WTC11 (cell line): ENCODE data around the gene SEMA6D. TPM values are rescaled to one million over a fixed set of nuclear protein-coding genes. Genes with fewer than 3 reads are reported as not detected.

ENCODE experiments used
- ATAC-seq: fragments of 200-7000 bp; cut with Tn5 transposase; 2 replicates; pipeline ENCODE4 v1.10.0; 2021; ENCODE audit warnings: mild to moderate bottlenecking, moderate library complexity
- CTCF ChIA-PET: fragments of 300-600 bp; sonication (Branson Sonifier 250); formaldehyde crosslinking; loops from one replicate; lab custom pipeline; 2021; ENCODE audit warnings: antibody characterized with exemption; lab: Charles Lee
- POLR2A ChIA-PET: fragments of 350-600 bp; sonication (Branson Sonifier 250); formaldehyde crosslinking; loops from one replicate; lab custom pipeline; 2021; ENCODE audit warnings: antibody characterized with exemption; lab: Charles Lee
- DNase-seq: peaks from one replicate; pipeline ENCODE4 v3.0.0; 2021; ENCODE audit warnings: low spot score
- H3K27ac Mint-ChIP-seq: 2 replicates; pipeline ENCODE4 v1.8.0; 2021; ENCODE audit warnings: mixed read lengths
- H3K27me3 Mint-ChIP-seq: 2 replicates; pipeline ENCODE4 v1.8.0; 2021; ENCODE audit warnings: low read depth, mild to moderate bottlenecking, moderate library complexity, mixed read lengths
- H3K36me3 Mint-ChIP-seq: 2 replicates; pipeline ENCODE4 v1.8.0; 2021; ENCODE audit warnings: mixed read lengths
- H3K4me1 Mint-ChIP-seq: 2 replicates; pipeline ENCODE4 v1.8.0; 2022; ENCODE audit warnings: mixed read lengths
- H3K4me3 Mint-ChIP-seq: 2 replicates; pipeline ENCODE4 v1.8.0; 2021; ENCODE audit warnings: mild to moderate bottlenecking, moderate library complexity, mixed read lengths
- H3K9me3 Mint-ChIP-seq: 2 replicates; pipeline ENCODE4 v1.8.0; 2021; ENCODE audit warnings: mixed read lengths
- AR ChIP-seq: fragments of 250-450 bp; sonication (Bioruptor Pico); IDR thresholded peaks from 2 replicates; pipeline ENCODE4 v1.9.0; 2021; ENCODE audit warnings: mild to moderate bottlenecking
- ATF1 ChIP-seq: sonication (generic); formaldehyde crosslinking; IDR thresholded peaks from 2 replicates; pipeline ENCODE4 v1.8.1; 2023; ENCODE audit warnings: mild to moderate bottlenecking, moderate library complexity, missing genetic modification reagents
- ATF6 ChIP-seq: sonication (generic); formaldehyde crosslinking; IDR thresholded peaks from 2 replicates; pipeline ENCODE4 v1.8.1; 2023; ENCODE audit warnings: mild to moderate bottlenecking, missing genetic modification reagents
- CBFB ChIP-seq: sonication (generic); formaldehyde crosslinking; IDR thresholded peaks from 2 replicates; pipeline ENCODE4 v1.8.1; 2022; ENCODE audit warnings: mild to moderate bottlenecking, low read depth, missing genetic modification reagents
- CDX4 ChIP-seq: fragments of 250-450 bp; sonication (Bioruptor Pico); IDR thresholded peaks from 2 replicates; pipeline ENCODE4 v1.9.0; 2021; ENCODE audit warnings: moderate library complexity, mild to moderate bottlenecking, inconsistent platforms, borderline replicate concordance
- CREB1 ChIP-seq: sonication (generic); formaldehyde crosslinking; IDR thresholded peaks from 2 replicates; pipeline ENCODE4 v1.8.0; 2023; ENCODE audit warnings: mild to moderate bottlenecking, missing genetic modification reagents
- CTCF ChIP-seq: fragments of 200-600 bp; IDR thresholded peaks from 2 replicates; pipeline ENCODE4 v1.8.0; 2022; ENCODE audit warnings: antibody characterized with exemption
- MXD4 ChIP-seq: fragments of 250-450 bp; sonication (Bioruptor Pico); IDR thresholded peaks from 2 replicates; pipeline ENCODE4 v1.8.0; 2021; ENCODE audit warnings: mild to moderate bottlenecking, moderate library complexity, borderline replicate concordance
- MYBL2 ChIP-seq: sonication (generic); formaldehyde crosslinking; IDR thresholded peaks from 2 replicates; pipeline ENCODE4 v1.8.1; 2023; ENCODE audit warnings: mild to moderate bottlenecking, moderate library complexity, missing genetic modification reagents
- SMAD4 ChIP-seq: sonication (generic); formaldehyde crosslinking; IDR thresholded peaks from 2 replicates; pipeline ENCODE4 v1.8.0; 2022; ENCODE audit warnings: mild to moderate bottlenecking, missing genetic modification reagents
- TCF7 ChIP-seq: sonication (generic); formaldehyde crosslinking; IDR thresholded peaks from 2 replicates; pipeline ENCODE4 v1.8.0; 2022; ENCODE audit warnings: mild to moderate bottlenecking, low read depth, missing genetic modification reagents, moderate library complexity
- TEAD1 ChIP-seq: sonication (generic); formaldehyde crosslinking; IDR thresholded peaks from 2 replicates; pipeline ENCODE4 v1.8.0; 2022; ENCODE audit warnings: mild to moderate bottlenecking, missing genetic modification reagents
- TEAD4 ChIP-seq: sonication (generic); formaldehyde crosslinking; IDR thresholded peaks from 2 replicates; pipeline ENCODE4 v1.8.0; 2022; ENCODE audit warnings: mild to moderate bottlenecking, missing genetic modification reagents
- TP53 ChIP-seq: sonication (generic); formaldehyde crosslinking; IDR thresholded peaks from 2 replicates; pipeline ENCODE4 v1.8.1; 2023; ENCODE audit warnings: mild to moderate bottlenecking, missing genetic modification reagents
- ZBTB43 ChIP-seq: sonication (generic); formaldehyde crosslinking; IDR thresholded peaks from 2 replicates; pipeline ENCODE4 v1.8.1; 2023; ENCODE audit warnings: mild to moderate bottlenecking, missing genetic modification reagents
- ZNF232 ChIP-seq: sonication (generic); formaldehyde crosslinking; IDR thresholded peaks from 2 replicates; pipeline ENCODE4 v1.8.0; 2022; ENCODE audit warnings: mild to moderate bottlenecking, missing genetic modification reagents
- ZNF281 ChIP-seq: sonication (generic); formaldehyde crosslinking; IDR thresholded peaks from 2 replicates; pipeline ENCODE4 v1.8.0; 2023; ENCODE audit warnings: mild to moderate bottlenecking, missing genetic modification reagents
- ZNF416 ChIP-seq: fragments of 250-450 bp; sonication (Bioruptor Pico); IDR thresholded peaks from 2 replicates; pipeline ENCODE4 v1.9.0; 2021; ENCODE audit warnings: mild to moderate bottlenecking, inconsistent platforms
- ZNF512 ChIP-seq: sonication (generic); formaldehyde crosslinking; IDR thresholded peaks from 2 replicates; pipeline ENCODE4 v1.8.1; 2022; ENCODE audit warnings: missing genetic modification reagents, borderline replicate concordance
- total RNA-seq: library from RNA; stranded (reverse); gene quantifications from 3 replicates; pipeline ENCODE4 v1.2.3, GENCODE V29; 2021

Gene SEMA6D
- total RNA-seq, 1 experiment from 2014 or later = 2.6 TPM

- TF ChIP-seq AR (CRISPR knock-in tag) = no peak
- no peak for TF ChIP-seq SMAD4 (CRISPR knock-in tag)
- no peak for TF ChIP-seq CREB1
- TF ChIP-seq, all 79 proteins: peak for 0
Measured at GRCh38 chr15:47741082-47741481, 23.8 kb downstream of the SEMA6D start (continued).

GRCh38 chr15:47741907-47742306 is 24.6 kb downstream of the SEMA6D start:
- Mint-ChIP-seq H3K27me3 (peaks cover 85% of the 10 kb centered on the region), H3K27ac (no peak overlapping the region)
- POLR2A ChIA-PET = no interaction called here

GRCh38 chr15:47742334-47742733 is 25.0 kb downstream of the SEMA6D start:
- no peaks in the 10 kb centered on the region for H3K36me3 Mint-ChIP-seq
- ATAC-seq (peak; percentile 54), DNase-seq (no peak)
- no peaks in the 10 kb centered on the region; the same call in 1 of the 2 replicates for H3K9me3 Mint-ChIP-seq
- H3K27me3 Mint-ChIP-seq = peaks cover 85% of the 10 kb centered on the region
- ChIA-PET CTCF (interaction anchor here (1.2 kb wide), 1 partner anchor 246 kb away, joined by 3 read pairs; no protein-coding TSS in a partner anchor), POLR2A (no interaction called here)
- H3K4me3 Mint-ChIP-seq = peak overlapping the region; percentile 24; the same call in 1 of the 2 replicates
- no peak overlapping the region for H3K27ac Mint-ChIP-seq
- H3K4me1 Mint-ChIP-seq = peaks cover 33% of the 10 kb centered on the region
- no peak for TF ChIP-seq ZNF281 (CRISPR knock-in tag)
- no peak for TF ChIP-seq CDX4
- TF ChIP-seq MXD4 (CRISPR knock-in tag) = no peak
- no peak for TF ChIP-seq ZBTB43
- no peak for TF ChIP-seq MYBL2 (CRISPR knock-in tag)
- TF ChIP-seq CTCF = no peak
- TF ChIP-seq ZNF416 (CRISPR knock-in tag) = no peak

More at GRCh38 chr15:47741907-47742306, 24.6 kb downstream of the SEMA6D start:
- ATAC-seq (no peak), DNase-seq (no peak)
- no peaks in the 10 kb centered on the region; the same call in 1 of the 2 replicates for H3K9me3 Mint-ChIP-seq
- peaks cover under 1% of the 10 kb centered on the region; the same call in 1 of the 2 replicates for H3K36me3 Mint-ChIP-seq
- CTCF ChIA-PET = interaction anchor here (1.2 kb wide), 1 partner anchor 247 kb away, joined by 3 read pairs; no protein-coding TSS in a partner anchor
- H3K4me3 Mint-ChIP-seq = 0 out of 2 replicates have a peak overlapping the region, but pooled peaks have one; percentile 24
- H3K4me1 Mint-ChIP-seq = peaks cover 34% of the 10 kb centered on the region
- TF ChIP-seq TP53 (CRISPR knock-in tag) (no peak), TCF7 (CRISPR knock-in tag) (no peak), TEAD1 (CRISPR knock-in tag) (no peak), ATF1 (CRISPR knock-in tag) (no peak), ZNF512 (CRISPR knock-in tag) (no peak), CBFB (no peak), ATF6 (CRISPR knock-in tag) (no peak), TEAD4 (CRISPR knock-in tag) (no peak), ZNF232 (no peak)
- TF ChIP-seq, all 79 proteins: peak for 0
